SK-N-SH (cell line): ENCODE data around the gene TMPRSS13. TPM values are rescaled to one million over a fixed set of nuclear protein-coding genes. Genes with fewer than 3 reads are reported as not detected.

Experiments used
- CTCF ChIA-PET: fragments of 300-600, 350-600 bp; formaldehyde crosslinking; extraction: SDS; loops from one replicate; lab custom pipeline; 2021; lab: Yijun Ruan, JAX
- POLR2A ChIA-PET: fragments of 350-600 bp; sonication (Branson Sonifier 250); formaldehyde crosslinking; extraction: SDS; loops from one replicate; lab custom pipeline; 2020; ENCODE audit warnings: antibody characterized with exemption, inconsistent platforms; lab: Yijun Ruan, JAX
- DNase-seq: peaks from one replicate; pipeline ENCODE4 v3.0.0; 2012
- H2AFZ ChIP-seq: fragments of 200-600 bp; sonication (generic); 2 replicates; pipeline ENCODE4 v1.8.1; 2016; ENCODE audit warnings: antibody characterized with exemption, mild to moderate bottlenecking, low read depth
- H3F3A ChIP-seq: fragments of 200-600 bp; sonication (generic); replicated peaks from 2 replicates; pipeline ENCODE3; 2016; ENCODE audit warnings: antibody characterized with exemption, mild to moderate bottlenecking; ENCODE audit not compliant: insufficient read depth
- H3K27ac ChIP-seq, 2 experiments: fragments of 200-500 bp in 1 of 2; fragments of 200-600 bp in 1 of 2; sonication (Bioruptor generic) in 1 of 2; sonication (generic), shearing (Covaris generic) in 1 of 2; 2 replicates each; pipeline versions ENCODE4 v1.5.1 to v1.6.1; 2014 to 2016; ENCODE audit warnings: low read depth in 2 of 2, inconsistent platforms in 1 of 2, low read length in 1 of 2, mild to moderate bottlenecking in 1 of 2, mixed read lengths in 1 of 2
- H3K27me3 ChIP-seq: fragments of 200-600 bp; sonication (generic), shearing (Covaris generic); 2 replicates; pipeline ENCODE4 v1.6.1; 2016; ENCODE audit warnings: mixed run types; ENCODE audit not compliant: insufficient read depth
- H3K36me3 ChIP-seq, 2 experiments: fragments of 200-500 bp in 1 of 2; fragments of 200-600 bp in 1 of 2; sonication (Bioruptor generic) in 1 of 2; sonication (generic) in 1 of 2; replicated peaks in 1 of 2; 2 replicates each; pipeline versions ENCODE3 to v1.5.1; 2014 to 2016; ENCODE audit warnings: low read length in 1 of 2, mild to moderate bottlenecking in 1 of 2; ENCODE audit not compliant: insufficient read depth in 2 of 2, control insufficient read depth in 1 of 2
- H3K4me1 ChIP-seq, 2 experiments: fragments of 200-500 bp in 1 of 2; fragments of 200-600 bp in 1 of 2; sonication (Bioruptor generic) in 1 of 2; sonication (generic), shearing (Covaris generic) in 1 of 2; 2 replicates each; pipeline versions ENCODE4 v1.5.1 to v1.6.1; 2014 to 2016; ENCODE audit warnings: low read depth in 1 of 2, low read length in 1 of 2, mixed run types in 1 of 2; ENCODE audit not compliant: insufficient read depth in 2 of 2, control insufficient read depth in 1 of 2
- H3K4me2 ChIP-seq: fragments of 200-600 bp; sonication (generic), shearing (Covaris generic); 2 replicates; pipeline ENCODE4 v1.6.1; 2017; ENCODE audit warnings: mixed run types
- H3K4me3 ChIP-seq, 2 experiments: fragments of 200-500 bp in 1 of 2; fragments of 200-600 bp in 1 of 2; sonication (Bioruptor generic) in 1 of 2; sonication (generic), shearing (Covaris generic) in 1 of 2; 2 replicates each; pipeline versions ENCODE4 v1.5.1 to v1.8.1; 2014 to 2016; ENCODE audit warnings: low read depth in 2 of 2, inconsistent platforms in 1 of 2, low read length in 1 of 2, mild to moderate bottlenecking in 1 of 2, mixed read lengths in 1 of 2, moderate library complexity in 1 of 2
- H3K79me2 ChIP-seq: fragments of 200-600 bp; sonication (generic); 2 replicates; pipeline ENCODE4 v1.8.1; 2017; ENCODE audit warnings: mild to moderate bottlenecking; ENCODE audit not compliant: insufficient read depth
- H3K9ac ChIP-seq: fragments of 200-600 bp; sonication (generic); 2 replicates; pipeline ENCODE4 v1.6.1; 2017; ENCODE audit warnings: mixed run types
- H3K9me2 ChIP-seq: fragments of 200-600 bp; sonication (generic); 2 replicates; pipeline ENCODE4 v1.6.1; 2017; ENCODE audit warnings: mixed run types
- H3K9me3 ChIP-seq: fragments of 200-600 bp; sonication (generic); 2 replicates; pipeline ENCODE4 v1.6.1; 2017; ENCODE audit warnings: mixed run types, mild to moderate bottlenecking, moderate library complexity
- H4K20me1 ChIP-seq: fragments of 200-600 bp; sonication (generic); 2 replicates; pipeline ENCODE4 v1.6.1; 2017; ENCODE audit warnings: mild to moderate bottlenecking, mixed run types; ENCODE audit not compliant: insufficient read depth
- CHD2 ChIP-seq: fragments of 150-350 bp; IDR thresholded peaks from 2 replicates; pipeline ENCODE4 v1.6.1; 2018; ENCODE audit warnings: low read length; ENCODE audit not compliant: partially characterized antibody
- ELF1 ChIP-seq: IDR thresholded peaks from 2 replicates; pipeline ENCODE4 v1.4.0; 2012
- FOSL2 ChIP-seq: IDR thresholded peaks from 2 replicates; pipeline ENCODE4 v1.4.0; 2012; ENCODE audit warnings: low read depth, mild to moderate bottlenecking, moderate library complexity, borderline replicate concordance
- FOXJ3 ChIP-seq: sonication (generic); formaldehyde crosslinking; IDR thresholded peaks from 2 replicates; pipeline ENCODE4 v1.5.1; 2020; ENCODE audit warnings: mild to moderate bottlenecking, missing genetic modification reagents
- FOXM1 ChIP-seq: IDR thresholded peaks from 2 replicates; pipeline ENCODE4 v1.4.0; 2012; ENCODE audit warnings: low read depth, mild to moderate bottlenecking
- MEF2A ChIP-seq: IDR thresholded peaks from 2 replicates; pipeline ENCODE4 v1.4.0; 2012; ENCODE audit warnings: low read depth, borderline replicate concordance
- MXI1 ChIP-seq: IDR thresholded peaks from 2 replicates; pipeline ENCODE4 v1.6.1; 2012; ENCODE audit warnings: mild to moderate bottlenecking, low read depth, low read length, improper control_type of control experiment
- NRF1 ChIP-seq: IDR thresholded peaks from 2 replicates; pipeline ENCODE4 v1.6.1; 2012; ENCODE audit warnings: low read depth, mild to moderate bottlenecking, low read length
- POLR2AphosphoS5 ChIP-seq: IDR thresholded peaks from 2 replicates; pipeline ENCODE4 v1.6.1; 2012; ENCODE audit warnings: low read depth, low read length
- RCOR1 ChIP-seq: fragments of 150-350 bp; IDR thresholded peaks from 2 replicates; pipeline ENCODE4 v1.6.1; 2017; ENCODE audit warnings: antibody characterized with exemption, low read length
- RFX5 ChIP-seq: IDR thresholded peaks from 2 replicates; pipeline ENCODE4 v1.6.1; 2012; ENCODE audit warnings: mild to moderate bottlenecking, improper control_type of control experiment, low read length
- RXRA ChIP-seq: IDR thresholded peaks from 2 replicates; pipeline ENCODE4 v1.4.0; 2012; ENCODE audit warnings: low read depth, mild to moderate bottlenecking, borderline replicate concordance
- SIN3A ChIP-seq: IDR thresholded peaks from 2 replicates; pipeline ENCODE4 v1.6.1; 2012; ENCODE audit warnings: low read depth, mild to moderate bottlenecking, low read length, moderate library complexity, borderline replicate concordance
- TEAD4 ChIP-seq: IDR thresholded peaks from 2 replicates; pipeline ENCODE4 v1.4.0; 2012; ENCODE audit warnings: mild to moderate bottlenecking, borderline replicate concordance; ENCODE audit not compliant: insufficient read depth
- YY1 ChIP-seq: IDR thresholded peaks from 2 replicates; pipeline ENCODE4 v1.4.0; 2012; ENCODE audit warnings: low read depth, mild to moderate bottlenecking
- WGBS: methylation state at CpG from one replicate; pipeline ENCODE4 v1.1.6; 2017; ENCODE audit warnings: low lambda C conversion rate; 5-methylcytosine and 5-hydroxymethylcytosine counted together
- polyA plus RNA-seq, 3 experiments: library from polyadenylated mRNA; depleted of rRNA; stranded (reverse); fragments of >200 nt; gene quantifications; 2 replicates each; pipeline ENCODE4 v1.2.3, GENCODE V29; 2012
- TF ChIP-seq, protein P1 (sequence below): fragments of 150-350 bp; IDR thresholded peaks from 2 replicates; pipeline ENCODE4 v1.6.1; 2017; ENCODE audit warnings: antibody characterized with exemption, low read length, low read depth, borderline replicate concordance
- TF ChIP-seq, protein P2 (sequence below): fragments of 200-600 bp; sonication (generic); IDR thresholded peaks from 2 replicates; pipeline ENCODE4 v1.6.1; 2017; ENCODE audit warnings: antibody characterized with exemption, mild to moderate bottlenecking, moderate library complexity
- TF ChIP-seq, protein P3 (sequence below): IDR thresholded peaks from 2 replicates; pipeline ENCODE4 v1.4.0; 2012; ENCODE audit warnings: low read depth
- TF ChIP-seq, protein P4 (sequence below): IDR thresholded peaks from 2 replicates; pipeline ENCODE4; 2012

TMPRSS13 gene
- polyA plus RNA-seq, 1 of the 3 experiments (the other 2 are of a cell fraction): not detected

DNA sequence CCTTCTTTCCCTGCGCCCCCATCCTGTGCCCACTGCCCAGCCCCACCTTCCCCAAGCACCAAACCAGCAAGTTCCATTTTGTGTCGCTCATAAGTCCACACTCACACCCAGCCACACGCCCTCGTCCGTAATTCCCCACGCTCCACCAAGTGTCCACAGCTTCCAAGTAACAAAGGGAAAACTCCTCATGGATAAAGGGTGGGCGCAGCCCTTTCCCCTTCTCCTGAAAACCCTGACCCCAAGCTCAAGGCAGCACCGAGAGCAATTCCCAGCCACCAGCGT lies 53.2 kb downstream of the TMPRSS13 start (continued):
- TF ChIP-seq, protein P1, sequence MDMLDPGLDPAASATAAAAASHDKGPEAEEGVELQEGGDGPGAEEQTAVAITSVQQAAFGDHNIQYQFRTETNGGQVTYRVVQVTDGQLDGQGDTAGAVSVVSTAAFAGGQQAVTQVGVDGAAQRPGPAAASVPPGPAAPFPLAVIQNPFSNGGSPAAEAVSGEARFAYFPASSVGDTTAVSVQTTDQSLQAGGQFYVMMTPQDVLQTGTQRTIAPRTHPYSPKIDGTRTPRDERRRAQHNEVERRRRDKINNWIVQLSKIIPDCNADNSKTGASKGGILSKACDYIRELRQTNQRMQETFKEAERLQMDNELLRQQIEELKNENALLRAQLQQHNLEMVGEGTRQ: no peak
- TF ChIP-seq, protein P2, sequence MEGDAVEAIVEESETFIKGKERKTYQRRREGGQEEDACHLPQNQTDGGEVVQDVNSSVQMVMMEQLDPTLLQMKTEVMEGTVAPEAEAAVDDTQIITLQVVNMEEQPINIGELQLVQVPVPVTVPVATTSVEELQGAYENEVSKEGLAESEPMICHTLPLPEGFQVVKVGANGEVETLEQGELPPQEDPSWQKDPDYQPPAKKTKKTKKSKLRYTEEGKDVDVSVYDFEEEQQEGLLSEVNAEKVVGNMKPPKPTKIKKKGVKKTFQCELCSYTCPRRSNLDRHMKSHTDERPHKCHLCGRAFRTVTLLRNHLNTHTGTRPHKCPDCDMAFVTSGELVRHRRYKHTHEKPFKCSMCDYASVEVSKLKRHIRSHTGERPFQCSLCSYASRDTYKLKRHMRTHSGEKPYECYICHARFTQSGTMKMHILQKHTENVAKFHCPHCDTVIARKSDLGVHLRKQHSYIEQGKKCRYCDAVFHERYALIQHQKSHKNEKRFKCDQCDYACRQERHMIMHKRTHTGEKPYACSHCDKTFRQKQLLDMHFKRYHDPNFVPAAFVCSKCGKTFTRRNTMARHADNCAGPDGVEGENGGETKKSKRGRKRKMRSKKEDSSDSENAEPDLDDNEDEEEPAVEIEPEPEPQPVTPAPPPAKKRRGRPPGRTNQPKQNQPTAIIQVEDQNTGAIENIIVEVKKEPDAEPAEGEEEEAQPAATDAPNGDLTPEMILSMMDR: no peak
- TF ChIP-seq TEAD4 (no peak), YY1 (no peak), POLR2AphosphoS5 (no peak), FOXJ3 (no peak), RCOR1 (no peak), MXI1 (no peak; the same call in 1 of the 2 replicates)

DNA sequence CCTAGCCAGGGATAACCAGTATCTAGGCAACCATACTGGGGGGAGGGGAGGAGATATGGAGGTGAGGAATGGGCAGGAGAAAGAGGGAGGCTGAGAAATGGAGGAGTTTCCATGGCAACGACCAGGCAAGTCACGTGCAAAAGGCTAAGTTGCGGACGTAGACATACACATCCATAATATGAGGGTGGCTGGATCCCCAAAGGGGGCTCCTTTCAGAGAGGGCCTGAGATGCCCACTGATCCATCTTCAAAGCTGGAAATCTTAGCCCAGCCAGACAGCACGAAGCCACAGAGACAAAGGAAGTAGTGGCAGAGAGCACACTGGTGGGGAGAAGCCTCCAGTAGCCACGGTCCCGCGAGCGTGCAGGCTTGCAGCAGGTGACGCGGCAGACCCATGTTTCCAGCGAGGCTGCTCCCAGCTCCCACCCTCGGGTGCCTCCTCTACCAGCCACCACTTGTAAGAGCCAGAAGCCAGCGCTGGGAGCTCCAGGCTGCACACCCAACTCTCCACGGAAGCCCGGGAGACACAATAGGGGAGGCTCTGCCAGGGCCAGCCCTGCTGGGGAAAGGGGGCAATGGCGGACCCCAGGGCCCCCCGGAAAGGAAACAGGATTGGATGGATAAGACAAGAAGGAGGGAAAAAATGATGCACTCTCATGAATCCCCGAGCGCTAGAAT lies 53.7 kb downstream of the TMPRSS13 start:
- TF ChIP-seq SIN3A: no peak
- TF ChIP-seq CHD2: no peak
- TF ChIP-seq FOXJ3: no peak
- TF ChIP-seq, protein P1: no peak
- no peak for TF ChIP-seq FOSL2
- no peak for TF ChIP-seq ELF1
- TF ChIP-seq, protein P3, sequence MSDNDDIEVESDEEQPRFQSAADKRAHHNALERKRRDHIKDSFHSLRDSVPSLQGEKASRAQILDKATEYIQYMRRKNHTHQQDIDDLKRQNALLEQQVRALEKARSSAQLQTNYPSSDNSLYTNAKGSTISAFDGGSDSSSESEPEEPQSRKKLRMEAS: no peak
- no peak for TF ChIP-seq NRF1
- TF ChIP-seq, protein P4, sequence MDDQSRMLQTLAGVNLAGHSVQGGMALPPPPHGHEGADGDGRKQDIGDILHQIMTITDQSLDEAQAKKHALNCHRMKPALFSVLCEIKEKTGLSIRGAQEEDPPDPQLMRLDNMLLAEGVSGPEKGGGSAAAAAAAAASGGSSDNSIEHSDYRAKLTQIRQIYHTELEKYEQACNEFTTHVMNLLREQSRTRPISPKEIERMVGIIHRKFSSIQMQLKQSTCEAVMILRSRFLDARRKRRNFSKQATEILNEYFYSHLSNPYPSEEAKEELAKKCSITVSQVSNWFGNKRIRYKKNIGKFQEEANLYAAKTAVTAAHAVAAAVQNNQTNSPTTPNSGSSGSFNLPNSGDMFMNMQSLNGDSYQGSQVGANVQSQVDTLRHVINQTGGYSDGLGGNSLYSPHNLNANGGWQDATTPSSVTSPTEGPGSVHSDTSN: no peak
- no peak for TF ChIP-seq MEF2A
- TF ChIP-seq TEAD4: no peak
- TF ChIP-seq RCOR1: no peak
- TF ChIP-seq FOXM1: no peak
- TF ChIP-seq RXRA: no peak
- TF ChIP-seq RFX5: no peak
- CTCF ChIA-PET: interaction anchor here (0.8 to 4.1 kb wide), 8 partner anchors 15 to 72 kb away, joined by 3 to 31 read pairs (median 4); no protein-coding TSS in a partner anchor
- Histone ChIP-seq H3K9me3 (no peaks in the 10 kb centered on the region), H3K4me3 (peak overlapping the region in 1 of 2 experiments; percentile 53; a peak in 2 of 4 replicates), H3K9me2 (no peaks in the 10 kb centered on the region), H3K79me2 (no peaks in the 10 kb centered on the region), H3K4me1 (peaks cover 0 to 33% of the 10 kb centered on the region in 2 experiments; a peak in 1 of 4 replicates), H4K20me1 (no peaks in the 10 kb centered on the region), H3F3A (no peaks in the 10 kb centered on the region), H3K27ac (peak overlapping the region in 1 of 2 experiments; percentile 31; a peak in 2 of 4 replicates), H3K9ac (no peak overlapping the region), H3K27me3 (peaks cover 29% of the 10 kb centered on the region), H3K4me2 (no peak overlapping the region; the same call in 1 of the 2 replicates), H3K36me3 (no peaks in the 10 kb centered on the region), H2AFZ (no peak overlapping the region)
- 8% methylated on average over 9 of the region's 20 CpGs for WGBS
- peak; percentile 79 for DNase-seq
- POLR2A ChIA-PET: interaction anchor here (0.6 kb wide), 1 partner anchor 1778 kb away, joined by 3 read pairs; no protein-coding TSS in a partner anchor
